Activated CD8-positive, alpha-beta memory T cell treated with anti-CD3 and anti-CD28 coated beads, Interleukin-2, amount 50 U/mL, for 1 hour (primary cell): ENCODE results near the gene CNTNAP2.
"Not testable (repeated sequence)": the region's sequence is repeated elsewhere in the genome, so short reads cannot be mapped to it uniquely, and the experiment has no call there.

Experiments
- DNase-seq: peaks from one replicate; pipeline ENCODE4 v3.0.0-alpha.2; 2020; ENCODE audit errors: extremely low read depth

CNTNAP2 gene

DNA sequence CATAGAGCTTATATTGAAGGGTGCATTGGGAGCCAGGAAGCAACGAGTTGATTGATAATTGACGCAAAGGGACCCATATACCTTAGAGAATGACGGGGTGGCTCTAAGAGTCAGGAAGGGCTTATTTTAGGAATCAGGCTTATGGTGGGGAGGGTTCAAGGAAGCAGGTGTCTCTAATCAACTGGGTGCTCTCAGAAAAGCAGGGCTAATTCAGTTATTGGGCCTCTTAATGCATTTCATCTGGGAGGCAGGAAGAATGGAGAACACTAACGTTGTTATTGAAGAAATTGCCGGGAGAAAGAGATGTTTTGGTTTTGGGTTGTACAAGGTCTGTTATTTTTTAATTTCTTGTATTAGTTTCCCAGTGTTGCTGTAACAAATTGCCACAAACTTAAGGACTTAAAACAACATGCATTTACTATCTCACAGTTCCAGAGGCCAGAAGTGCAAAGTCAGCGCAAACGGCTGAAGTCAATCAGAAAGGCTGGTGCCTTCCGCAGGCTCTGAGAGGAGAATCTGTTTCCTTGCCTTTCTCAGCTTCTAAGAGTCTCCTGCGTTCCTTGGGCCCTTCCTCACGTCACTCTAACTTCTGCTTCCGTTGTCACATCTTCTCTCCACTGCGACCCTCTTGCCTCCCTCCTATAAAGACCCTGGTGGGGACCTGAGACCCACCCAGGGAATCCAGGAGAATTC lies 2145.5 kb downstream of the CNTNAP2 start:
- no peak for DNase-seq

DNA sequence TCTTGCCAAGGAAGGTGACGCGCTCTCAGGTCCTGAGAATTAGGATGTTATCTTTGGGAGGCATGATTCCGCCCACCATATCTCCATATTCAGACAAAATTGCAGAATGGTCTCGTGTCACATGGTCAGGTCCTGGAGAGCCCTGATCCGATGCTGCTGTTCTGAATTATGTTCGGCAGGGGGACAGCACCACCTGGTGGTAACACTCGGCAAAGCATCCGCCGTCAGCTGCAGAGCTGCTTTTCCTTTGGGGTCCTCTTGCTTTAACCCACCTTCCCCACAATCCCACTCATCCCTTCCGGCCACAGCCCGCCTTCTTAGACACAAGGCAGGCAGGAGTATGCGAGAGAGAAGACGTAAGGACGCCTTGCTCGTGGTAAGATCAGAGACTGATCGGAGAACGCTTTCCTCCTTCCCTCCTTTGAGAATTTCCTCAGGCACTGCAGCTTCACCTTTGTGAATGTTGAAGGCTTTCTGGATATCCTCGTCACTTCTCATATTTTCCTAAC lies 2146.2 kb downstream of the CNTNAP2 start:
- DNase-seq, result peak; percentile 3

DNA sequence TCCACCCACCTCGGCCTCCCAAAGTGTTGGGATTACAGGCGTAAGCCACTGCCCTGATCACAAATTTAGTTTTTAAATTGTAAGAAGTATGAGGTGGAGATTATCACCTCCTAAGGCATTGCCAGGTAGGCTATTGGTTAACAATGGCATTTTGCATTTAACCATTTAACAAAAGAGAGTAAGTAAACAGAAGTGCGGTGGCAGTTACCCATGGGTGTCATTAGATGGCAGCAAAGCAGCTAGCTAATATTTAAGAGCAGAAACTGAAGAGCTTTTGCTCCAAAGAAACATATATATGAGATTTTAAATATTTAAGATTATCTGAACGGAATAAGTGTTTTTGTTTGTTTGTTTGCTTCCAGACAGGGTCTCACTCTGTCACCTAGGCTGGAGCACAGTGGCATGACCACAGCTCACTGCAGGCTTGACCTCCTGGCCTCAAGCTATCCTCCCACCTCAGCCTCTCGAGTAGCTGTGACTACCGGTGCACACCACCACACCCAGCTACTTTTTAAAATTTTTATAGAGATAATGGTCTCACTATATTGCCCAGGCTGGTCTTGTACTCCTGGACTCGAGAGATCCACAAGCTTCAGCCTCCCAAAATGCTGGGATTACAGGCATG lies 2148.4 kb downstream of the CNTNAP2 start:
- no peak for DNase-seq

DNA sequence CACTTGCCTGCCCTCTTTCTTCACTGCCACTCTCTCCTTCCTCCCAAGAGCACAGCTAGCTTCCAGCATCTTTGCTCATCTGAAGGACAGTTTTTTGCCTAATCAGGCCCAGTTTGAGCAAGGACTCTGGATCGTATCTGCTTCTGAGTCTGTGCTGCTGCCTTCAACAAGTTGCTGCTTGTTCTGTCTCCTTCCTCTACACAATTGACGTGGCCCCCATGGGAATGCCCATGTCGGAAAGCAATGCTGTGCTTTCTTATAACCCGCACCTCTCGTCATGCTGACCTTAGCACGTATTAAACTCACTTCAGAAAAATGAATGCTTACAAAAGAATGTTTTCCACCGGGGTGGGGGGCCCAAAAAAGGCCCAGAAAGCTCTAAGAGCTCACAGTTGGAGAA lies 2149.3 kb downstream of the CNTNAP2 start:
- no peak for DNase-seq

DNA sequence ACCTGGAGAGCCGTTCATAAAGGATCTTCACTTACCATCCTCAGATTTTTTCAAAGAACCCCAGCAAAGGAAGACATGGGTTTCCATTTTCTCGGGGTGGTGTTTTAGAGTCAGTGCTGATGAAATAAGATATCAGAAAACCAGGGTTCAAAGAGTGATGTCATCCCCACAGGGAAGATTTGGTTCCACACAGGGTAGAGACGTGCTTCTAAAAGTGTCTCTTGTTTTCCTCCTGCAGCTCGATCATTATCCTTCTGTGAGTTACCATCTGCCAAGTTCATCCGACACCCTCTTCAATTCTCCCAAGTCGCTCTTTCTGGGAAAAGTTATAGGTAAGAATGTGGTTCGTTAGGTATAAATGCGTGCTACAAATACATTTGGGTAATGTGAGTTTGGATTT lies 2150.2 kb downstream of the CNTNAP2 start:
- DNase-seq, result no peak

DNA sequence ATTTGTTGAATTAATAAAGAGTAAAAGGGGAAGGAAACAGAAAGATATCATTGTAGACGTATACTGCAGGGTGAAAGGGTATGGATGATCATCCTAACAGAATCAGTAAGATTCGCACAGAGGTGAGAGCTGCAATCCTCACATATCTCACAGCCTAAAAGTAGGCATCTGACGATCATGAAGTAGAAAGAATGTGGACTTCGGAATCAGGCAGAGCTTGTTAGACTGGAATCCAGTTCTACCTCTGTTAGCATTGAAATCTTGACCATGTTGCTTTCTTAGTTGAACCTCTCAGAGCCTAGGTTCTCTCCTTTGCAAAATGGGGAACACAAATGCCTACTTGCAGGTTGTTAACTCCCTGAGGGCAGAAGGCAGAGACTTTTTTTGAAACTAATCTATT lies 2154.0 kb downstream of the CNTNAP2 start:
- DNase-seq, result no peak

DNA sequence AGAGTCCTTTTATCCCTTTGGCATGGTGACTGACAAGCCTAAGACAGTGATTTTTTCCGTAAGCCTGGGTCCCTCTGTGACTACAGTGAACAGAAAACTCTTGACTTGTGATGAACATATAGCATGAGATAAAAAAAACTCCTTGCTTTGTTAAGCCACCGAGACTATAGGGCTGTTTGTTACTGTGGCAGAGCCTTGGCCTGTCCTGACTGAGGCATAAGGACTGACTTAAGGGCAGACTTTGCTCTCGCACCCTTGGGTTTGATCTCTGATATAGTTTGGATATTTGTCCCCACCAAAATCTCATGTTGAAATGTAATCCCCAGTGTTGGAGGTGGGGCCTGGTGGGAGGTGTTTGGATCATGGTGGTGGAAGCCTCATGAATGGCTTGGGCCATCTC lies 2157.5 kb downstream of the CNTNAP2 start:
- DNase-seq, result no peak

DNA sequence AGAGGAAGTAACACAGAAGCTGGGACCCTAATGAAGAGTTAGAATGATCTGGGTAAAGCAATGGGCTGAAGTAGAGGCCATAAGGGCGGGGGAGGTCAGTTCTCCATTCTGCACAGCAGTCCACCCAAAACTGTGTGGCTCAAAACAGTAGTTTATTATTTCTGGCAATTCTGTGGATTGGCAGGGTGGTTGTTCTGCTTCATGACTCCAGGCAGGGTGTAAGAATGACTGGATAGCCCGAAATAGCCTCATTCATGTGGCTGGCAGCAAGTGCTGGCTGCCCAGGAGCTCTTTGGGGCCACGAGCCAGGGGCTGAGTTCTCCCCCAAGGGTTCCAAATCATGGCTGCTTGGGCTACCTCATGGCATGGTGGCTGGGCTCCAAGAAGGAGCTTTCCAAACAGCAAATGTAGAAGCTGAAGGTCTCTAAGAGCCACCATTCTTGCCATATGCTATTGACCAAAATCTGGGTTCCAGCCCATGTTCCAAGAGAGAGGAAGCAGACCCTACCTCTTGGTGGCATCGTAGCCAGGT lies 2158.8 kb downstream of the CNTNAP2 start:
- no peak for DNase-seq

DNA sequence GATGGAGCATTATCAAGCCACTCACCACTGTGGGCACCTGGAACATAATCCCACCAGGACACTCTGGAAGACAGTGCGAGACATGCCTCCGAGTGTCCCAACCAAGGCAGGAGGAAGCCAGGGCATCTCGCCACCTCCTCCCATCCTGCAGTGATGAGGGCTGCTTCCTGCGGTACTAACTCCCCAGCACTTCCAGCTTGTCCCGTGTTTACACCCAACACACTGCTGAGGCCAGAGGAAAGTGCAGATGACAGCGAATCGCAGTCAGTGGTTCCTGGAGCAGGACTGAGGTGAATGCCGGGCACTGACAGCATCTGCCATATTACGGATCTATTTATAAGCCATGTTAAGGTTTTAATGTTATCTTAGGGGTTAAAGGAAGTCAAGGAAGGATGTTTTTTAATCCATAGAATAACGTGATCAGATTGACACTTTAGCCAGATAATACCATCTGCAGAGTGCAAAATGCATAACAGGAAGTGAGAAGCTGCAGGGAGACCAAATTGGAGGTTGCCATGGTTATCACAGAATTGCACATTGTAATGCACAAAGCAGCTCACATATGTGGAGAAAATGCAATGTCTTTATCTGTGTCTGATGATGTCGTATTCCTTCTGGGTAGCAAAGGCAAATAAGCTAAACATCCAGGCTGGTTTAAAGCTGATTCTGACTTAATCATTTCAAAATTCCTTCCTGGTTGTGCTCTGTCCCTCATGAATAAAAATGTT lies 2159.9 kb downstream of the CNTNAP2 start:
- no peak for DNase-seq

DNA sequence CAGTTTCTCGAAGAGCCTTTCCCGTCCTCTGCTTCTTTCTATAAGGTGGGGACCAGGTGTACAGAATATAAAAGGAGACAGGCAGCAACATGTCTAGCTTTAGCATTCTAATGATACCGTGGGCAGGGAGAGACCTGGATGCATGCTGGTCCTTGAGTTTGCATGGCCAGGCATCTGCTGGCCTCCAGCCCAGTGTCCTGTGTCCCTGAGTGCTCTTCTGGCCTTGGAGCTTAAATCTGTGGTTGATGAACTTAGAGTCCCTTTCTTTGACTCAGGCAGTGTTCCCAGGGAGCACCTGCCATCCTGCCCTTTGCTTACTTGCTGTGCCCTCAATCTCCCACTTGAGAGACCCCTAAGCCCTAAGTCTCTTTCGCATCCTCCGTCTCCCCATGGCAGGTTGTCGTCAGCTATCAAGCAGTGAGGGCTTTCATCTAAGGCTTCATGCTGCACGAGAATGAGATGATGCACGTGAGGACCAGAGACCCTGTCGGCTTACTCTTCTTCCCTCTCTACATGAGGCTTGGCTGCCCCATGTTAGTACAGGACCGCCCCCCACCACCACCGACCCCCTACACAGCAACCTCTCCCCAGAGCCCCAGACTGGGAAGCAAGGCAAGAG lies 2160.6 kb downstream of the CNTNAP2 start:
- DNase-seq, result no peak

DNA sequence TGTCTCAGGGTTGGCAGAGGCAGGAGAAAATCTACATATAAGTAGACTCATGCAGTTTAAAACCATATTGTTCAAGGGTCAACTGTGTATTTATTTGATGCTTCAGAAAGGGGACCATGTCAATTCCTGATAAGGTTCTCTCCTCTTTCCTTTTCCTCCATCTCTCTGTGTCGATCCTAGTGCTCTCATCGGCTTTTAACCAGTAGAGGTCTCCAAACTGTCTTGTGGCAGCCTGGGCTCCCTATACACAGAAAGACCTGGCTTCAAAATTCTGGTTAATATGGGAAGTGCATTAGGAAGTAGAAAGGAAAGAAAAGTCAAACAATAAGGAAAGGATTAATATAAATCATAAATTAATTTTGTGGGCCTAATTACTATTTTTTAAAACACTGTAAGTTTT lies 2169.5 kb downstream of the CNTNAP2 start:
- DNase-seq, result no peak

DNA sequence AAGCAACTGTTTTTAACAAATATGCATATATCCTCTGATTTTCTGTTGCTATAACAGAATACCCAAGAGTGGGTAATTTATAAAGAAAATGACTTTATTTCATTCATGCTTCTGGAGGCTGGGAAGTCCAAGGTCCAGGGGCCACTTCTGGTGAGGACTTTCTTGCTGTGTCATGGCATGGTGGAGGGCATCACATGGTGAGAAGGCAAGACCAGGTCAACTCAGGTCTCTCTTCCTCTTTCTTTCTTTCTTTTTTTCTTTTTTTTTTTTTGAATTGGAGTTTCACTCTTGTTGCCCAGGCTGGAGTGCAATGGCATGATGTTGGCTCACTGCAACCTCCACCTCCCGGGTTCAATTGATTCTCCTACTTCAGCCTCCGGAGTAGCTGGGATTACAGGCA lies 2170.9 kb downstream of the CNTNAP2 start:
- no peak for DNase-seq

DNA sequence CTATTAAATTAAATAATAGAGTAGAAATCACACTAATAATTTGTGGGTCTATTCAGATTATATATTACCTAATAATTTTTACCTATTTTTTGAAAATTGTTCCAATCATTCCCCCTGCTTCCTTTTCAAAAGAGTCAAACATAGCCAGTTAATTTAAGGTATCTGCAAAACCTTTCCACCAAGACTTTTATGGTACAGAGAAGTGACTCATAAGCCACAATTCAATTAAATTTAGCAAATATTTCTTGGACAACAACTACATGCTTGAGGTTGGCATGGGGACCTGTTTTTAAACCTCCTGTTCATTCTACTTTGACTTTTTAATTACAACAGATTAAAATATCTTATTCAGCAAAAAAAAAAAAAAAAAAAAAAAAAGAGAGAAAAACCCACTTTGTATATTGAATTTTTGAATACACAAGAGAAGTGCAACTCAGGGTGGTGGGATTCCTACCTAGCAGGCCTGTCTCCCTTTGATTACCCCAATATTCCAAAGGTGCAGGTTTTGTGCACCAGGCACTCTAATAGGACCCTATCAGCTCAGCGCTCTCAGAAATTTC lies 2172.1 kb downstream of the CNTNAP2 start:
- DNase-seq, result no peak

DNA sequence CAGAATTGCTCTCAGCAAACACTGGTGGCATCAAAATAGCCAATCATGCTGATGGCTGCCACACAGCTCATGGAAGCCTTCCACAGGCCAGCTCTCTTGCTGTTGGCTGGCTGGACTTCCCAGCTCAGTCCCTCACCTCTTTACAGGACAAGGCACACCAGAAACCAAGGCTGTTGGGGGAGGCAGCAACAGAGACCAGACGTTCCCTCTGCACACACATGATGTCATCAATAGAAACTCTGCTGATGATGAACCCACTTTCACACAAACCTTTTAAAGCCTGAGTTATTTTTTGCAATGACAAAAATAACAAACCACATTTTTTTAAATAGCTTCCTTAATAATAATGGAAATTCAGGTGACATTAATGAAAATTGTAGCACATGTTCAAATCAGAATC lies 2173.0 kb downstream of the CNTNAP2 start:
- no peak for DNase-seq

DNA sequence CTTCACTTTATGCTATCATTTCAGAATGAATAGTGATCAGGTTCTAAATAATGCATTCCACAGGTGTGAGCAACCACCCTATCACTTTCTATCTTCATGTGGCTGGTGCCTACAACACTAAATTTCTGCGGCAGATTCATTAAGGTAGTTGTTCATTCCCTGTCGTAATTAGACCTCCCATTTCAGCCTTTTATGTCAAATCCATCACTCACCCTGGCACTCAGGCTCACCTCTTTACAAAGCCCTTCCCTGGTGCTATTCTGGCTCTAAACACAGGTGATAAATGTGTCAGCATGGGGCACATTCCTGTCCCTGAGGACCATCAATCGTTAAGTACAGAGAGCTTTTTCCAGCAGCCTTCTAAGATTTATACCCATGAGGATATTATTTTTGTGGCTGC lies 2173.9 kb downstream of the CNTNAP2 start:
- DNase-seq, result no peak

DNA sequence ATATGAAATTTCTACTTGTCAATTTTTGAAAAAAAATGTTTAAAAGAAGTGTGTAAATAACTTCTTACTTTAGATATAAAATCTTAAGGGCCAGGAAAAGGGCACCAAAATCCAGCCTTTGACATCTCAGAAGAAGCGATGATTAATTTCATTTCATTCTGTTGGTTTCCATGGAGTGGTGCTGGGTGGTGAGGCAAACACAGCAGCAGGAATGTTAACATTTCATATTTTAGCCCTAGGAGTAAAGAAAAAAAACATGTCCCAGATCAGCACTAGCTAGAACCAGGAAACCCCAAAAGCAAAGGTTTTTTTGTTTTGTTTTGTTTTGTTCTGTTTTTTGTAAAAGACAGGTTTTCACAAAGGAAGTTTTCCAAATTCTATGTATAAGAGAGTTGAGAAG lies 2175.2 kb downstream of the CNTNAP2 start:
- no peak for DNase-seq

DNA sequence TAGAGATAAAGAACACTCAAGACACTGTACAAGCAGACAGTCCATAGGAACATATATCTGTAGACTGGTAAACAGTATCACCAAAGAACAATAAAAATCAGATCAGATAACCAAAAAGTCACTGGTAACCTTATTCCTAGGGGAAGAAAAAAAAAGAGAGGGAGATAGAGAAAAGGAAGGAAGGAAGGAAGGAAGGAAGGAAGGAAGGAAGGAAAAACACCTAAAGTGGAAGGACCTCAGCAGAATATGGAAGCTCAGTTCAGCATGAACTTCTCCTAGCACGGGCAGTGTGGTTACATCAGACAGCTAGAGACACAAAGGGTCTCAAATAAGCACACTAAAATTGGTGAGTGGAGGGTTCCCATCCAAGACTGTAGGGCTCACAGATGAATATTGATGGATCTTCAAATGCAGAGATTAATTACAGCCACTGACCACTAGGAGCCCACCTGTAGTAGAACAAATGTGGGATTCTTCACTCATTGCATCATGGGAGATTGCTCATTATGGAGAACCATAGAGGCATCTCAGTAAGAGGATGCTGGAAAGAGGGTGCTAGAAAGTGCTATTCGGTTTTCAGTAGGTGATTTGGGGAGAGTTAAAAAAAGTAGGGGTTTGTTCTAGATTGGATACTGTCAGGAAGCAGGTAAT lies 2180.5 kb downstream of the CNTNAP2 start:
- DNase-seq, result no peak

DNA sequence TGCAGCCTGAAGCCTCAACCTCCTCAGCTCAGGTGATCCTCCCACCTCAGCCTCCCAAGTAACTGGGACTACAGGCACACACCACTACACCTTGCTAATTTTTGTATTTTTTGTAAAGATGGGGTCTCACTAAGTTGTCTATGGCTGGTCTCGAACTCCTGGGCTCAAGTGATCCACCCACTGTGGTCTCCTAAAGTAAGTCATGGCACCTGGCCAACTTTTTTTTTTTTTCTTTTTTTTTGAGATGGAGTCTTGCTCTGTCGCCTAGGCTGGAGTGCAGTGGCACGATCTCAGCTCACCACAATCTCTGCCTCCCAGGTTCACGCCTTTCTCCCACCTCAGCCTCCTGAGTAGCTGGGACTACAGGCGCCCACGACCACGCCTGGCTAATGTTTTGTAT lies 2182.2 kb downstream of the CNTNAP2 start:
- DNase-seq, result not testable (repeated sequence)

DNA sequence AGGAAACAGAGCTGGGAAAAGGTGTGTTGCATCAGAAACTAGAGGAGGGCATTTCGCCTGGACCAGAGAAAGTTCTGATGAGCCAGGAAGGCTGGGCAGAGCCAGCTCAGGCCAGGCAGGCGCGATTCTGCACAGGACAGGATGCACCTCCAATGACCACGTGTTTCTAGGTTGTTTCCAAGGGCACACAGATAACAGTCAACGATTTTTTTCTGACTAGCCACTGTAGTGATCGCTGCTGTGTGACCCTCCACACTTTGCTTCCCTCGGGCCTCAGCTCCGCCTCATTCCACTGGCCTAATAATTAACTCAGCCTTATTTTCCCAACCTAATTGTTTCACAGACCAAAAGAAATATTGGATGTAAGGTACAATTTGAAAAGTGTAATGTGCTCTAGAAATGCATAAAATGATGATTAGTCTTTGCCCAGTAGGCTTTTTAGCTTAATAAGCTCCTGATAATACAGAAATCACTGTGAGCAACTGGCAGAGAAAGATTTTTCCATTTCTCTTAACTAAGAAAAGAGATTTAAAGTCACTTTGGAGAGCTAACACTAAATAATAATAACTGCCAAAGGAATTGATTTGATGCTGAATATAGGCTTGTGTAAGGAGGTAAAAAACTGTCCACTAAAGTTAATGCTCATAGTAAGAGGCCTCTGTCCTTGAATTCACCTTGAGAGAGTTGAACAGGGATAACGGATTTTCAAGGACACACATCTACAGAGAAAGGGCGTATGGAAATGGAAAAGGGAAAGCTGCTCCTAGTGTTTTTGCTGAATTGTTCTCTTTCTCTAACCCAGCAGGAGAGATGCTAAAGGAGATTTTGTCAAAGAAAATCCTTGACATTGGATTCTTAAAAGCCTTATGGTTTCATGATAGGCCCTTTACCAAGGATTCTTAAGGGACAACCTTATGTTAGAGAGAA lies 2183.0 kb downstream of the CNTNAP2 start:
- DNase-seq, result no peak

DNA sequence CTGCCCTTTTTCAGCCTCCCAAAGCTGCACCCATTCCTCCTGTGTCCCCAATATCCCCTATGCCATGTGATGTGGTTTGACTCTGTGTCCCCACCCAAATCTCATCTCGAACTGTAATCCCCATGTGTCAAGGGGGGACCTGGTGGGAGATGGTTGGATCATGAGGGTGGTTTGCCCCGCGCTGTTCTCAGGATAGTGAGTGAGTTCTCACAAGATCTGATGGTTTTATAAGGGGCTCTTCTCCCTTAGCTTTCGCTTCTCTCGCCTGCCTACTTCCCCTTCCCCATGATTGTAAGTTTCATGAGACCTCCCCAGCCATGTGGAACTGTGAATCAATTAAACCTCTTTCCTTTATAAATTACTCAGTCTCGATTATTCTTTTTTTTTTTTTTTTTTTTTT lies 2185.8 kb downstream of the CNTNAP2 start:
- DNase-seq, result not testable (repeated sequence)
